ENCODE data around the gene ZNF697. TPM values are rescaled to one million over a fixed set of nuclear protein-coding genes. Genes with fewer than 3 reads are reported as not detected.

ZNF697 gene
- total and polyA plus RNA-seq, 7 donors, result 0.60 to 6.6 (median 2.4) TPM

- 74 to 76% methylated on average over 5 of the region's 5 CpGs for WGBS, 2 donors
- H3K27ac ChIP-seq, result no peak overlapping the region
- H3K27me3 ChIP-seq, result no peaks in the 10 kb centered on the region
- no peaks in the 10 kb centered on the region for H3K9me3 ChIP-seq
- intact Hi-C loops (cut with DNase I), result no loop called here
- TF ChIP-seq POLR2A (IDR thresholded peaks at IDR 0.05) (no peak), CTCF (IDR thresholded peaks at IDR 0.05) (no peak), POLR2AphosphoS5 (IDR thresholded peaks at IDR 0.05) (no peak), EP300 (IDR thresholded peaks at IDR 0.05) (no peak)
- DNase-seq, result no peak
- H3K4me1 ChIP-seq, result peaks cover 0 to 6% (median 1%) of the 10 kb centered on the region in 4 donors
- H3K4me3 ChIP-seq, result no peak overlapping the region
- no peaks in the 10 kb centered on the region for H3K36me3 ChIP-seq
These were observed 8.4 kb upstream of the ZNF697 start for GRCh38 chr1:119656410-119656955.

GRCh38 chr1:119655154-119655553 lies 7.1 kb upstream of the ZNF697 start:
- Histone ChIP-seq H3K27me3 (no peaks in the 10 kb centered on the region), H3K36me3 (no peaks in the 10 kb centered on the region), H3K27ac (peak overlapping the region in 1 of 4 donors; percentile 0), H3K4me1 (peaks cover 0 to 3% (median 1%) of the 10 kb centered on the region in 4 donors), H3K4me3 (no peak overlapping the region), H3K9me3 (no peaks in the 10 kb centered on the region)
- TF ChIP-seq EP300 (IDR thresholded peaks at IDR 0.05) (no peak), POLR2A (IDR thresholded peaks at IDR 0.05) (no peak), POLR2AphosphoS5 (IDR thresholded peaks at IDR 0.05) (no peak), CTCF (IDR thresholded peaks at IDR 0.05) (no peak)
- intact Hi-C loops (cut with DNase I), result no loop called here
- no peak for DNase-seq
- WGBS, 2 donors, result 71 to 79% methylated on average over 1 of the region's 1 CpG

GRCh38 chr1:119653839-119654170 lies 5.7 kb upstream of the ZNF697 start:
- 77 to 80% methylated on average over 3 of the region's 3 CpGs for WGBS, 2 donors
- Histone ChIP-seq H3K36me3 (no peaks in the 10 kb centered on the region), H3K4me1 (peaks cover 0 to 4% (median 3%) of the 10 kb centered on the region in 4 donors), H3K27ac (no peak overlapping the region), H3K9me3 (no peaks in the 10 kb centered on the region), H3K27me3 (no peaks in the 10 kb centered on the region), H3K4me3 (no peak overlapping the region)
- TF ChIP-seq EP300 (IDR thresholded peaks at IDR 0.05) (no peak), CTCF (IDR thresholded peaks at IDR 0.05) (no peak)
- no peak for DNase-seq
- intact Hi-C loops (cut with DNase I), result no loop called here

GRCh38 chr1:119653135-119653838 lies 5.2 kb upstream of the ZNF697 start:
- H3K9me3 ChIP-seq, result no peaks in the 10 kb centered on the region
- 89 to 93% methylated on average over 4 of the region's 4 CpGs for WGBS, 2 donors
- TF ChIP-seq POLR2A (IDR thresholded peaks at IDR 0.05), result no peak
- TF ChIP-seq POLR2AphosphoS5 (IDR thresholded peaks at IDR 0.05), result no peak
- no peak for TF ChIP-seq CTCF (IDR thresholded peaks at IDR 0.05)
- TF ChIP-seq EP300 (IDR thresholded peaks at IDR 0.05), result no peak

More at GRCh38 chr1:119653135-119653838, 5.2 kb upstream of the ZNF697 start:
- Histone ChIP-seq H3K4me3 (no peak overlapping the region), H3K27ac (no peak overlapping the region), H3K36me3 (no peaks in the 10 kb centered on the region), H3K4me1 (peaks cover 0 to 6% (median 6%) of the 10 kb centered on the region in 4 donors), H3K27me3 (no peaks in the 10 kb centered on the region)
- no peak for DNase-seq
- intact Hi-C loops (cut with DNase I), result no loop called here
